HL-60 (cell line): ENCODE results near the gene PRRC2C.

Experiments
- DNase-seq, 2 experiments: peaks; one replicate each; pipeline ENCODE4 v3.0.0-alpha.2; 2010 to 2020; ENCODE audit warnings: low read depth in 1 of 2, low spot score in 1 of 2
- H3K27ac ChIP-seq: fragments of 250-450 bp; sonication (Bioruptor Pico); replicated peaks from 2 replicates; pipeline ENCODE4 v1.5.1; 2020; ENCODE audit warnings: mild to moderate bottlenecking, moderate library complexity
- H3K27me3 ChIP-seq: fragments of 250-450 bp; sonication (Bioruptor Pico); 2 replicates; pipeline ENCODE4 v1.5.1; 2021; ENCODE audit warnings: mild to moderate bottlenecking, moderate library complexity; ENCODE audit not compliant: insufficient read depth, poor library complexity, severe bottlenecking
- H3K4me3 ChIP-seq: replicated peaks from 2 replicates; pipeline ENCODE4 v1.5.1; 2011; ENCODE audit warnings: mild to moderate bottlenecking, control low read depth, low read length; ENCODE audit not compliant: insufficient read depth
- GABPA ChIP-seq: IDR thresholded peaks from 2 replicates; pipeline ENCODE4 v1.6.1; 2012; ENCODE audit warnings: low read depth
- POLR2AphosphoS5 ChIP-seq: IDR thresholded peaks from 2 replicates; pipeline ENCODE4 v1.6.1; 2012; ENCODE audit warnings: low read depth
- SPI1 ChIP-seq: IDR thresholded peaks from 2 replicates; pipeline ENCODE4 v1.6.1; 2012; ENCODE audit warnings: low read depth, mild to moderate bottlenecking, borderline replicate concordance
- TF ChIP-seq, protein P1 (sequence below): IDR thresholded peaks from 2 replicates; pipeline ENCODE4 v1.6.1; 2012; ENCODE audit warnings: low read depth; ENCODE audit not compliant: insufficient replicate concordance
- TF ChIP-seq, protein P2 (sequence below): IDR thresholded peaks from one replicate; pipeline ENCODE4 v1.5.1; 2011; ENCODE audit warnings: low read length, control low read depth, inconsistent platforms; ENCODE audit not compliant: insufficient read depth

Gene PRRC2C

DNA sequence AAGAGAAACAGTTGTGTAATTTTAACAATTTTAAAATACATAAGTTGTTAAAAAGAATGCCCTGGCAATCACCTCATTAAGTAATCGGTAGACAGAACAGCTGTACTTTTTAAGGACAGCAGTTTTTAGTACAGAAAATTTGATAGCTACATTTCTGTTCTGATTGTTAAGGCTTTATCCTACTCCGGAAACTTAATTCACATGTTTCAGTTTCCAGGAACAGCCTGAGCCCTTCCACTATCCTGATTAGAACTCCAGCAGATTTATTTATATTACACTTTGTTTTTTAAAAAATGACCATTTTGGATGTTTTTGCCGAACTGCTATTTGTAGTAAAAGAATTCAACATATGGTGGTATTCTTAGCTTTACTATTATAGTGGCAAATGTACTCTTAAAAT is 8.7 kb downstream of the PRRC2C start:
- Histone ChIP-seq H3K27me3 (no peaks in the 10 kb centered on the region), H3K27ac (no peak overlapping the region), H3K4me3 (no peak overlapping the region)
- TF ChIP-seq POLR2AphosphoS5 (no peak), SPI1 (no peak), GABPA (no peak)
- TF ChIP-seq, protein P1, sequence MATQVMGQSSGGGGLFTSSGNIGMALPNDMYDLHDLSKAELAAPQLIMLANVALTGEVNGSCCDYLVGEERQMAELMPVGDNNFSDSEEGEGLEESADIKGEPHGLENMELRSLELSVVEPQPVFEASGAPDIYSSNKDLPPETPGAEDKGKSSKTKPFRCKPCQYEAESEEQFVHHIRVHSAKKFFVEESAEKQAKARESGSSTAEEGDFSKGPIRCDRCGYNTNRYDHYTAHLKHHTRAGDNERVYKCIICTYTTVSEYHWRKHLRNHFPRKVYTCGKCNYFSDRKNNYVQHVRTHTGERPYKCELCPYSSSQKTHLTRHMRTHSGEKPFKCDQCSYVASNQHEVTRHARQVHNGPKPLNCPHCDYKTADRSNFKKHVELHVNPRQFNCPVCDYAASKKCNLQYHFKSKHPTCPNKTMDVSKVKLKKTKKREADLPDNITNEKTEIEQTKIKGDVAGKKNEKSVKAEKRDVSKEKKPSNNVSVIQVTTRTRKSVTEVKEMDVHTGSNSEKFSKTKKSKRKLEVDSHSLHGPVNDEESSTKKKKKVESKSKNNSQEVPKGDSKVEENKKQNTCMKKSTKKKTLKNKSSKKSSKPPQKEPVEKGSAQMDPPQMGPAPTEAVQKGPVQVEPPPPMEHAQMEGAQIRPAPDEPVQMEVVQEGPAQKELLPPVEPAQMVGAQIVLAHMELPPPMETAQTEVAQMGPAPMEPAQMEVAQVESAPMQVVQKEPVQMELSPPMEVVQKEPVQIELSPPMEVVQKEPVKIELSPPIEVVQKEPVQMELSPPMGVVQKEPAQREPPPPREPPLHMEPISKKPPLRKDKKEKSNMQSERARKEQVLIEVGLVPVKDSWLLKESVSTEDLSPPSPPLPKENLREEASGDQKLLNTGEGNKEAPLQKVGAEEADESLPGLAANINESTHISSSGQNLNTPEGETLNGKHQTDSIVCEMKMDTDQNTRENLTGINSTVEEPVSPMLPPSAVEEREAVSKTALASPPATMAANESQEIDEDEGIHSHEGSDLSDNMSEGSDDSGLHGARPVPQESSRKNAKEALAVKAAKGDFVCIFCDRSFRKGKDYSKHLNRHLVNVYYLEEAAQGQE: no peak
- TF ChIP-seq, protein P2, sequence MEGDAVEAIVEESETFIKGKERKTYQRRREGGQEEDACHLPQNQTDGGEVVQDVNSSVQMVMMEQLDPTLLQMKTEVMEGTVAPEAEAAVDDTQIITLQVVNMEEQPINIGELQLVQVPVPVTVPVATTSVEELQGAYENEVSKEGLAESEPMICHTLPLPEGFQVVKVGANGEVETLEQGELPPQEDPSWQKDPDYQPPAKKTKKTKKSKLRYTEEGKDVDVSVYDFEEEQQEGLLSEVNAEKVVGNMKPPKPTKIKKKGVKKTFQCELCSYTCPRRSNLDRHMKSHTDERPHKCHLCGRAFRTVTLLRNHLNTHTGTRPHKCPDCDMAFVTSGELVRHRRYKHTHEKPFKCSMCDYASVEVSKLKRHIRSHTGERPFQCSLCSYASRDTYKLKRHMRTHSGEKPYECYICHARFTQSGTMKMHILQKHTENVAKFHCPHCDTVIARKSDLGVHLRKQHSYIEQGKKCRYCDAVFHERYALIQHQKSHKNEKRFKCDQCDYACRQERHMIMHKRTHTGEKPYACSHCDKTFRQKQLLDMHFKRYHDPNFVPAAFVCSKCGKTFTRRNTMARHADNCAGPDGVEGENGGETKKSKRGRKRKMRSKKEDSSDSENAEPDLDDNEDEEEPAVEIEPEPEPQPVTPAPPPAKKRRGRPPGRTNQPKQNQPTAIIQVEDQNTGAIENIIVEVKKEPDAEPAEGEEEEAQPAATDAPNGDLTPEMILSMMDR: no peak
- no peak for DNase-seq

DNA sequence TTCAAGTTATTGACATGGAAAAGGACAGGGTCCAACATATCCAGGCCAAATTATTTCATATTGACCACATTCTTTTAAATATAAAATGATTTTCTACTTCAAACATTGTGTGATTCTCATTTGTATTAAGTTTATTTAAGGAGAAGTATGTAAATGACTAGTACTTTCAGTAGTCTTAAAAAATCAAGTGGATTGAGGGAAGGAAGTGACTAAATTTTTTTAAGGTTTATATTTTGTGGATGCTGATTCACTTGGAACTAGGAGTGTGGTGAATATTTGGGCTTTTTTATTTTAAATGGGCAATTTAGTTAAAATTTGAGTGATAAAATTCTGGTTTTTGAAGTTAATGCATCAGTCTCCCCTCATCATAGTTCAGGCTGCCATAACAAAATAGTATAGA is 10.1 kb downstream of the PRRC2C start:
- H3K4me3 ChIP-seq: no peak overlapping the region
- TF ChIP-seq, protein P2: no peak
- TF ChIP-seq GABPA (no peak), POLR2AphosphoS5 (no peak), SPI1 (no peak)
- TF ChIP-seq, protein P1: no peak
- H3K27ac ChIP-seq: no peak overlapping the region
- DNase-seq: no peak
- H3K27me3 ChIP-seq: no peaks in the 10 kb centered on the region

DNA sequence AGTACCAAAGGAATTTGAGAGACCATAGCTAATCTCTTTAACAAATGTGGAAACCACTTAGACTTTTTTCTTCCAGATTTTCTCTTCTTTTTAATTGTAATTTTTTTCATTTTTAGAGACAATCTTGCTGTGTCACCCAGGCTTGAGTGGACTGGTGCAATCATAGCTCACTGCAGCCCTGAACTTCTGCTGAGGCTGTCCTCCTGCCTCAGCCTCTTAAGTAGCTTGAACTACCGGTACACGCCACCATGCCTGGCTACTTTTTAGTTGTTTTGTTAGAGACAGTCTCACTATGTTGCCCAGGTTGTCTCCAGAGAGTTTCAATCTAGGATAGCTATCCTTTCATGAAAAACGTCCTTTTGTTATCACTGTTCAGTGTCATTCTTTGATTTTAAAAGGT is 15.0 kb downstream of the PRRC2C start:
- Histone ChIP-seq H3K27ac (no peak overlapping the region), H3K27me3 (no peaks in the 10 kb centered on the region), H3K4me3 (no peak overlapping the region)
- DNase-seq: no peak
- no peak for TF ChIP-seq POLR2AphosphoS5
- no peak for TF ChIP-seq GABPA
- TF ChIP-seq, protein P1: no peak
- no peak for TF ChIP-seq SPI1
- TF ChIP-seq, protein P2: no peak
